ENCODE results near the gene TMEM238.

DNA sequence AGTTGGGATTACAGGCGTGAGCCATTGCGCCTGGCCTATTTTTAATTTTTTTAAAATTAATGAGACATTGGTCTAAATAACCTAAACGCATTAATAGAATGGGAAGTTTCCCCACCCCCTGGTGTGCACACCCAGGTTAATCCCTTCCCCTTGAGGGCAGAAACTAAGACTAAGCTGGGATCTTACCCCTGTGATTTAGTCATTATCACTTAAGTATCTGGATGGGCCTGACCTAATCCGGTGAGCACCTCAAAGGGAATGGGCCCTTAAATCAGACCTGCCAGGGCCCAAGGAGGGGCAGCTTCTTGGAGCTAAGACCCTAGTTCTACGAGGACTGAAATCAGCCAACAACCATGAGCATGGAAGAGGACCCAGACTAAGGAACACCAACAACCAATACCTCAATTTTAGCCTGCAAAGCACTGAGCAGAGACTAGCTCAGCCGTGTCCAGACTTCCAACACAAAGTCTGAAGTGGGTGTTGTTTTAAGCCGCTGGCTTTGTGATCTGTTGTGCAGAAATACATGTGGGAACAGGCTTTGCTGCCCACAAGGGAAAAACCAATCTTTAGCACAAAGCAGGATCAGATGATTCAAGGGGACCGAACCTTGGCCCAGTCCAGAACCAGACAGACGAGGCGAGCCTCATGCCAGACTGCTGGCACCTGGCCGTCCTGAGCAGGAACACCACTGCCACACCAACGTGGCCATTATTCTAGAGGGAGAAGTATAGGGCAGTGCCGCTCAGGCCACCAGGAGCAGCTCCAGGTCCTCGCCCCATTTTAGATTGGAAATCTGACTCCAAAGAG lies 16.4 kb upstream of the TMEM238 start:
- TF ChIP-seq POLR2A (IDR thresholded peaks at IDR 0.05) = no peak
- TF ChIP-seq, protein P1, sequence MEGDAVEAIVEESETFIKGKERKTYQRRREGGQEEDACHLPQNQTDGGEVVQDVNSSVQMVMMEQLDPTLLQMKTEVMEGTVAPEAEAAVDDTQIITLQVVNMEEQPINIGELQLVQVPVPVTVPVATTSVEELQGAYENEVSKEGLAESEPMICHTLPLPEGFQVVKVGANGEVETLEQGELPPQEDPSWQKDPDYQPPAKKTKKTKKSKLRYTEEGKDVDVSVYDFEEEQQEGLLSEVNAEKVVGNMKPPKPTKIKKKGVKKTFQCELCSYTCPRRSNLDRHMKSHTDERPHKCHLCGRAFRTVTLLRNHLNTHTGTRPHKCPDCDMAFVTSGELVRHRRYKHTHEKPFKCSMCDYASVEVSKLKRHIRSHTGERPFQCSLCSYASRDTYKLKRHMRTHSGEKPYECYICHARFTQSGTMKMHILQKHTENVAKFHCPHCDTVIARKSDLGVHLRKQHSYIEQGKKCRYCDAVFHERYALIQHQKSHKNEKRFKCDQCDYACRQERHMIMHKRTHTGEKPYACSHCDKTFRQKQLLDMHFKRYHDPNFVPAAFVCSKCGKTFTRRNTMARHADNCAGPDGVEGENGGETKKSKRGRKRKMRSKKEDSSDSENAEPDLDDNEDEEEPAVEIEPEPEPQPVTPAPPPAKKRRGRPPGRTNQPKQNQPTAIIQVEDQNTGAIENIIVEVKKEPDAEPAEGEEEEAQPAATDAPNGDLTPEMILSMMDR (IDR thresholded peaks at IDR 0.05) = no peak
